ENCODE data around the gene C2CD4D.
"Not testable (repeated sequence)": the region's sequence is repeated elsewhere in the genome, so short reads cannot be mapped to it uniquely, and the experiment has no call there.

- not testable (repeated sequence) for TF ChIP-seq CTCF (conservative IDR thresholded peaks at IDR 0.05 in 1 of 2, IDR thresholded peaks at IDR 0.05 in 1 of 2; ENCODE audit: low read depth in 1 of 2, low read length in 2 of 2); EZH2 (IDR thresholded peaks at IDR 0.05; ENCODE audit: low read length, missing control alignments)
These were observed 15.9 kb upstream of the C2CD4D start for GRCh38 chr1:151855516-151855915.
